WTC11 (cell line): ENCODE measurements around the gene C17orf114.
"Not testable (repeated sequence)": the region's sequence is repeated elsewhere in the genome, so short reads cannot be mapped to it uniquely, and the experiment has no call there.

Experiments used
- ATAC-seq: fragments of 200-7000 bp; cut with Tn5 transposase; 2 replicates; pipeline ENCODE4 v1.10.0; 2021; ENCODE audit warnings: mild to moderate bottlenecking, moderate library complexity
- CTCF ChIA-PET: fragments of 300-600 bp; sonication (Branson Sonifier 250); formaldehyde crosslinking; loops from one replicate; lab custom pipeline; 2021; ENCODE audit warnings: antibody characterized with exemption; lab: Charles Lee
- POLR2A ChIA-PET: fragments of 350-600 bp; sonication (Branson Sonifier 250); formaldehyde crosslinking; loops from one replicate; lab custom pipeline; 2021; ENCODE audit warnings: antibody characterized with exemption; lab: Charles Lee
- DNase-seq: peaks from one replicate; pipeline ENCODE4 v3.0.0; 2021; ENCODE audit warnings: low spot score
- H3K27ac Mint-ChIP-seq: 2 replicates; pipeline ENCODE4 v1.8.0; 2021; ENCODE audit warnings: mixed read lengths
- H3K27me3 Mint-ChIP-seq: 2 replicates; pipeline ENCODE4 v1.8.0; 2021; ENCODE audit warnings: low read depth, mild to moderate bottlenecking, moderate library complexity, mixed read lengths
- H3K36me3 Mint-ChIP-seq: 2 replicates; pipeline ENCODE4 v1.8.0; 2021; ENCODE audit warnings: mixed read lengths
- H3K4me1 Mint-ChIP-seq: 2 replicates; pipeline ENCODE4 v1.8.0; 2022; ENCODE audit warnings: mixed read lengths
- H3K4me3 Mint-ChIP-seq: 2 replicates; pipeline ENCODE4 v1.8.0; 2021; ENCODE audit warnings: mild to moderate bottlenecking, moderate library complexity, mixed read lengths
- H3K9me3 Mint-ChIP-seq: 2 replicates; pipeline ENCODE4 v1.8.0; 2021; ENCODE audit warnings: mixed read lengths
- ESRRA ChIP-seq: sonication (generic); formaldehyde crosslinking; IDR thresholded peaks from 2 replicates; pipeline ENCODE4 v1.8.1; 2022; ENCODE audit warnings: mild to moderate bottlenecking, missing genetic modification reagents, borderline replicate concordance
- GRHL2 ChIP-seq: fragments of 250-450 bp; sonication (Bioruptor Pico); IDR thresholded peaks from 2 replicates; pipeline ENCODE4 v1.8.0; 2022; ENCODE audit warnings: mild to moderate bottlenecking, moderate library complexity; ENCODE audit not compliant: insufficient replicate concordance, severe bottlenecking
- NR3C1 ChIP-seq: sonication (generic); formaldehyde crosslinking; conservative IDR thresholded peaks from 2 replicates; pipeline ENCODE4 v1.8.1; 2023; ENCODE audit warnings: low read depth, mild to moderate bottlenecking, missing genetic modification reagents
- RELA ChIP-seq: sonication (generic); formaldehyde crosslinking; IDR thresholded peaks from 2 replicates; pipeline ENCODE4 v1.8.1; 2022; ENCODE audit warnings: missing genetic modification reagents, mild to moderate bottlenecking, borderline replicate concordance
- TEAD4 ChIP-seq: sonication (generic); formaldehyde crosslinking; IDR thresholded peaks from 2 replicates; pipeline ENCODE4 v1.8.0; 2022; ENCODE audit warnings: mild to moderate bottlenecking, missing genetic modification reagents
- ZBTB21 ChIP-seq: sonication (generic); formaldehyde crosslinking; IDR thresholded peaks from 2 replicates; pipeline ENCODE4 v1.8.1; 2023; ENCODE audit warnings: mild to moderate bottlenecking, missing genetic modification reagents, borderline replicate concordance
- ZNF396 ChIP-seq: fragments of 250-450 bp; sonication (Bioruptor Pico); IDR thresholded peaks from 2 replicates; pipeline ENCODE4 v1.8.0; 2021; ENCODE audit warnings: mild to moderate bottlenecking, moderate library complexity, borderline replicate concordance
- TF ChIP-seq, protein P1 (sequence below): sonication (generic); formaldehyde crosslinking; IDR thresholded peaks from 2 replicates; pipeline ENCODE4 v1.8.0; 2022; ENCODE audit warnings: mild to moderate bottlenecking, missing genetic modification reagents
- TF ChIP-seq, protein P2 (sequence below): fragments of 200-600 bp; IDR thresholded peaks from 2 replicates; pipeline ENCODE4 v1.8.0; 2022; ENCODE audit warnings: antibody characterized with exemption
- TF ChIP-seq, protein P3 (sequence below): sonication (generic); formaldehyde crosslinking; IDR thresholded peaks from 2 replicates; pipeline ENCODE4 v1.8.0; 2023; ENCODE audit warnings: mild to moderate bottlenecking, missing genetic modification reagents
- TF ChIP-seq, protein P4 (sequence below): sonication (generic); formaldehyde crosslinking; IDR thresholded peaks from 2 replicates; pipeline ENCODE4 v1.8.0; 2023; ENCODE audit warnings: missing genetic modification reagents
- TF ChIP-seq, protein P5 (sequence below): fragments of 250-450 bp; sonication (Bioruptor Pico); conservative IDR thresholded peaks from 2 replicates; pipeline ENCODE4 v1.9.0; 2021; ENCODE audit warnings: mild to moderate bottlenecking
- TF ChIP-seq, protein P6 (sequence below): sonication (generic); formaldehyde crosslinking; IDR thresholded peaks from 2 replicates; pipeline ENCODE4 v1.8.1; 2022; ENCODE audit warnings: low read depth, missing genetic modification reagents, borderline replicate concordance
- TF ChIP-seq, protein P7 (sequence below): sonication (generic); formaldehyde crosslinking; IDR thresholded peaks from 2 replicates; pipeline ENCODE4 v1.8.1; 2022; ENCODE audit warnings: mild to moderate bottlenecking, moderate library complexity, missing genetic modification reagents
- TF ChIP-seq, protein P8 (sequence below): sonication (generic); formaldehyde crosslinking; IDR thresholded peaks from 2 replicates; pipeline ENCODE4 v1.8.0; 2023; ENCODE audit warnings: missing genetic modification reagents, mild to moderate bottlenecking, borderline replicate concordance

The C17orf114 gene

DNA sequence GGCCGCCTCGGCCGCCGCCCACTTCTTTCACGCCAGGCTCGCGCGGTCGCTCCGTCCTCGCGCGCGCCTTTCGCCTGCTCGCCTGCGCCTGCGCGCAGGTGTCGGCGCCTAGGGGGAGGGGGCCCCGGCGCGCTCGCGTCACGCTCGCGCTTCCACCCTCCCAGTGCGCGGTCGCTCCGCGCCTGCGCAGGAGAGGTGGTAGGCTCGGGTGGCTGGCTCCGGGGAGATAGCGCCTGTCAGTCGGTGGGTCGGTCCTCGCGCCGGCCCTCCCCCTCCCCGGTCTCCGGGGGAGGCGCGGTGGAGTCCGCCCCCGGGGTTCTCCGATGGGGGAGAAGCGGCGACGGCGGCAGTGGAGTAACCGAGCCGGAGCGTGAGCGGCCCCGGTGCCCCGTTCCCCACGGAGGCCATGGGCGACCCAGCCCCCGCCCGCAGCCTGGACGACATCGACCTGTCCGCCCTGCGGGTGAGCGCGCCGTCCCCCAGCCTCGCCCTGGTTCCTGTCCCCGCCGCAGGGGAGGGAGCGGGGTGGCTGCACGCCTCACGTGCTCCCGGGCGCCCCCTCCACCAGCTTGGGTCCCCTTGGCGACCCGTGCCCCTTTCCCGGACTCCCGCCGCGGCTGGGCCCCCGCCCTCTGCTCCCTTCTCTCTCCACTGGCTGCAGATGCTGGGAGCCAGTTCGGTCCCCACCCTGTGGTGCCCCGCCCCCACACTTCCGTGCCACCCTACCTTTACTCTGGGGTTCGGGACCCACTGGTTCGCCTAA, 31.2 kb upstream of the C17orf114 start, which contains the start of gene MINK1 (continued):
- TF ChIP-seq, protein P1, sequence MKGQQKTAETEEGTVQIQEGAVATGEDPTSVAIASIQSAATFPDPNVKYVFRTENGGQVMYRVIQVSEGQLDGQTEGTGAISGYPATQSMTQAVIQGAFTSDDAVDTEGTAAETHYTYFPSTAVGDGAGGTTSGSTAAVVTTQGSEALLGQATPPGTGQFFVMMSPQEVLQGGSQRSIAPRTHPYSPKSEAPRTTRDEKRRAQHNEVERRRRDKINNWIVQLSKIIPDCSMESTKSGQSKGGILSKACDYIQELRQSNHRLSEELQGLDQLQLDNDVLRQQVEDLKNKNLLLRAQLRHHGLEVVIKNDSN (CRISPR knock-in tag), result peak; percentile 53; the same call in 1 of the 2 replicates

DNA sequence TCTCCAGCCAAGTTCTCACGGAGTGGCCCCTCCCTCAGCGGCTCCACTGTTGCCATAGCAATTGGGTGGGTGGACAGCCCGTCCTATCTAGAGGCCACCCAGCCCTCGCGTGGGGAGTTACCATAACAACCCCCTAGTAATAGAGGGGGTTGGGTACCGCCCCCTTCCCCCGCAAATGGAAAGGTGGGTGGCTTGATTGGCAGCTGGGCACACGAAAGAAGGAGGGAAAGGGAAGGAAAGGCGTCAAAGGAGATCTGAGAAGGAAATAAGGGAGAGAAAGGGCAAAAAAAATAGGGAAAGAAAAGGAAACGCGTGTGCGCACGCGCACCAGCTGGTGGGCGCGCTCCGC, 30.7 kb upstream of the C17orf114 start:
- POLR2A ChIA-PET, DNase-seq, ATAC-seq, CTCF ChIA-PET, H3K36me3 Mint-ChIP-seq, H3K9me3 Mint-ChIP-seq, H3K27me3 Mint-ChIP-seq: not testable (repeated sequence)
- H3K4me3 Mint-ChIP-seq, result peak overlapping the region; percentile 82
- peaks cover 24% of the 10 kb centered on the region for H3K4me1 Mint-ChIP-seq
- H3K27ac Mint-ChIP-seq, result peak overlapping the region; percentile 96

DNA sequence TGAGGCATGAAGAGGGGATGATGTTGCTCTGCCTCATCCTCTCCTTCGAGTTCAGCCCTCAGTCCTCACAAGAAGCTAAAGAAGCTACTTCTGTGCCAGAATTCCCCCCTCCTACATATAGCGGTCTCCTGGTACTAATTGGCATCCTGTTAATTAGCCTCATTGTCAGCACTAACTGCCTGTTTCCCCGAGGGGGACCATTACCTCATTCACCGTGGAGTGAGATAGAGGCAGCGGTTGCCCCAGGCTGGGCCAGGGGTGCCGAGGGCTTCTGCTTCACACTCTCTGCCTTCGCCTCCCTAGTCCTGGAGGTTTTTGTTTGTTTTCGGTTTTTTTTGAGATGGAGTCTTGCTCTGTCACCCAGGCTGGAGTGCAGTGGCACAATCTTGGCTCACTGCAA, 25.3 kb upstream of the C17orf114 start:
- Mint-ChIP-seq H3K4me3 (no peak overlapping the region), H3K27ac (no peak overlapping the region), H3K4me1 (no peaks in the 10 kb centered on the region), H3K36me3 (no peaks in the 10 kb centered on the region), H3K9me3 (no peaks in the 10 kb centered on the region), H3K27me3 (no peaks in the 10 kb centered on the region)
- ChIA-PET CTCF (interaction anchor here (0.5 kb wide), 1 partner anchor 28 kb away, joined by 3 read pairs; no protein-coding TSS in a partner anchor), POLR2A (no interaction called here)
- no peak for DNase-seq
- ATAC-seq, result no peak
- TF ChIP-seq, protein P2, sequence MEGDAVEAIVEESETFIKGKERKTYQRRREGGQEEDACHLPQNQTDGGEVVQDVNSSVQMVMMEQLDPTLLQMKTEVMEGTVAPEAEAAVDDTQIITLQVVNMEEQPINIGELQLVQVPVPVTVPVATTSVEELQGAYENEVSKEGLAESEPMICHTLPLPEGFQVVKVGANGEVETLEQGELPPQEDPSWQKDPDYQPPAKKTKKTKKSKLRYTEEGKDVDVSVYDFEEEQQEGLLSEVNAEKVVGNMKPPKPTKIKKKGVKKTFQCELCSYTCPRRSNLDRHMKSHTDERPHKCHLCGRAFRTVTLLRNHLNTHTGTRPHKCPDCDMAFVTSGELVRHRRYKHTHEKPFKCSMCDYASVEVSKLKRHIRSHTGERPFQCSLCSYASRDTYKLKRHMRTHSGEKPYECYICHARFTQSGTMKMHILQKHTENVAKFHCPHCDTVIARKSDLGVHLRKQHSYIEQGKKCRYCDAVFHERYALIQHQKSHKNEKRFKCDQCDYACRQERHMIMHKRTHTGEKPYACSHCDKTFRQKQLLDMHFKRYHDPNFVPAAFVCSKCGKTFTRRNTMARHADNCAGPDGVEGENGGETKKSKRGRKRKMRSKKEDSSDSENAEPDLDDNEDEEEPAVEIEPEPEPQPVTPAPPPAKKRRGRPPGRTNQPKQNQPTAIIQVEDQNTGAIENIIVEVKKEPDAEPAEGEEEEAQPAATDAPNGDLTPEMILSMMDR, result no peak
- TF ChIP-seq, protein P3, sequence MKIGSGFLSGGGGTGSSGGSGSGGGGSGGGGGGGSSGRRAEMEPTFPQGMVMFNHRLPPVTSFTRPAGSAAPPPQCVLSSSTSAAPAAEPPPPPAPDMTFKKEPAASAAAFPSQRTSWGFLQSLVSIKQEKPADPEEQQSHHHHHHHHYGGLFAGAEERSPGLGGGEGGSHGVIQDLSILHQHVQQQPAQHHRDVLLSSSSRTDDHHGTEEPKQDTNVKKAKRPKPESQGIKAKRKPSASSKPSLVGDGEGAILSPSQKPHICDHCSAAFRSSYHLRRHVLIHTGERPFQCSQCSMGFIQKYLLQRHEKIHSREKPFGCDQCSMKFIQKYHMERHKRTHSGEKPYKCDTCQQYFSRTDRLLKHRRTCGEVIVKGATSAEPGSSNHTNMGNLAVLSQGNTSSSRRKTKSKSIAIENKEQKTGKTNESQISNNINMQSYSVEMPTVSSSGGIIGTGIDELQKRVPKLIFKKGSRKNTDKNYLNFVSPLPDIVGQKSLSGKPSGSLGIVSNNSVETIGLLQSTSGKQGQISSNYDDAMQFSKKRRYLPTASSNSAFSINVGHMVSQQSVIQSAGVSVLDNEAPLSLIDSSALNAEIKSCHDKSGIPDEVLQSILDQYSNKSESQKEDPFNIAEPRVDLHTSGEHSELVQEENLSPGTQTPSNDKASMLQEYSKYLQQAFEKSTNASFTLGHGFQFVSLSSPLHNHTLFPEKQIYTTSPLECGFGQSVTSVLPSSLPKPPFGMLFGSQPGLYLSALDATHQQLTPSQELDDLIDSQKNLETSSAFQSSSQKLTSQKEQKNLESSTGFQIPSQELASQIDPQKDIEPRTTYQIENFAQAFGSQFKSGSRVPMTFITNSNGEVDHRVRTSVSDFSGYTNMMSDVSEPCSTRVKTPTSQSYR (CRISPR knock-in tag), result no peak
- TF ChIP-seq, protein P4, sequence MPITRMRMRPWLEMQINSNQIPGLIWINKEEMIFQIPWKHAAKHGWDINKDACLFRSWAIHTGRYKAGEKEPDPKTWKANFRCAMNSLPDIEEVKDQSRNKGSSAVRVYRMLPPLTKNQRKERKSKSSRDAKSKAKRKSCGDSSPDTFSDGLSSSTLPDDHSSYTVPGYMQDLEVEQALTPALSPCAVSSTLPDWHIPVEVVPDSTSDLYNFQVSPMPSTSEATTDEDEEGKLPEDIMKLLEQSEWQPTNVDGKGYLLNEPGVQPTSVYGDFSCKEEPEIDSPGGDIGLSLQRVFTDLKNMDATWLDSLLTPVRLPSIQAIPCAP, result no peak
- TF ChIP-seq, protein P5, sequence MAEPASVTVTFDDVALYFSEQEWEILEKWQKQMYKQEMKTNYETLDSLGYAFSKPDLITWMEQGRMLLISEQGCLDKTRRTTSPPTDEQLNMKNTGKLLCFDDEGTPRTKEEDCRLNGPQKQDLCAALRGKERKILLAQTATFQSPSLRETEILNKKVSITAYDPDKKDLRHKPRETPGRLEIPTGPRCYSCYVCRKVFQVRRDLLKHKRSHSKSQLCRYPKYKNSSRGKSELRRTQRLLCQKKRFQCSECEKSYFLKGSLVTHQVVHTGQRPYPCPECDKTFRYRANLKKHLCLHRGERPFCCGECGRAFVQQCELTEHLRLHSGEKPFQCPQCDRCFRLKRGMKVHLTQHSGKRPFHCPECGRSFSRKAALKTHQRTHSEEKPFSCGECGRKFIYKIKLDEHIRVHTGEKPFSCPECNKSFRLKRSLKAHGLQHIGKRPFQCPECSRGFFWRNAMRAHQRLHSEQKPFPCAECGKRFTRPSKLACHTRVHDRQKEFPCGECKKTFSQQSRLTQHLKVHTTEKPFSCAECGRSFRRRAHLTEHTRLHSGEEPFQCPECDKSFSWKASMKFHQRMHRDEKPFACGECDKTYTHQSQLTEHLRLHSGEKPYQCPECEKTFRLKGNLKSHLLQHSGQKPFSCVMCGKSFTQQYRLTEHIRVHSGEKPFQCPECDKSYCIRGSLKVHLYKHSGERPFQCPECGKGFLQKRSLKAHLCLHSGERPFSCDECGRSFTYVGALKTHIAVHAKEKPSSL (CRISPR knock-in tag), result no peak
- TF ChIP-seq GRHL2 (CRISPR knock-in tag) (no peak), ZBTB21 (CRISPR knock-in tag) (no peak), NR3C1 (CRISPR knock-in tag) (no peak), ZNF396 (CRISPR knock-in tag) (no peak), TEAD4 (no peak), RELA (CRISPR knock-in tag) (no peak), ESRRA (CRISPR knock-in tag) (no peak)
- TF ChIP-seq, protein P6, sequence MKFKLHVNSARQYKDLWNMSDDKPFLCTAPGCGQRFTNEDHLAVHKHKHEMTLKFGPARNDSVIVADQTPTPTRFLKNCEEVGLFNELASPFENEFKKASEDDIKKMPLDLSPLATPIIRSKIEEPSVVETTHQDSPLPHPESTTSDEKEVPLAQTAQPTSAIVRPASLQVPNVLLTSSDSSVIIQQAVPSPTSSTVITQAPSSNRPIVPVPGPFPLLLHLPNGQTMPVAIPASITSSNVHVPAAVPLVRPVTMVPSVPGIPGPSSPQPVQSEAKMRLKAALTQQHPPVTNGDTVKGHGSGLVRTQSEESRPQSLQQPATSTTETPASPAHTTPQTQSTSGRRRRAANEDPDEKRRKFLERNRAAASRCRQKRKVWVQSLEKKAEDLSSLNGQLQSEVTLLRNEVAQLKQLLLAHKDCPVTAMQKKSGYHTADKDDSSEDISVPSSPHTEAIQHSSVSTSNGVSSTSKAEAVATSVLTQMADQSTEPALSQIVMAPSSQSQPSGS (CRISPR knock-in tag), result no peak
- TF ChIP-seq, protein P7, sequence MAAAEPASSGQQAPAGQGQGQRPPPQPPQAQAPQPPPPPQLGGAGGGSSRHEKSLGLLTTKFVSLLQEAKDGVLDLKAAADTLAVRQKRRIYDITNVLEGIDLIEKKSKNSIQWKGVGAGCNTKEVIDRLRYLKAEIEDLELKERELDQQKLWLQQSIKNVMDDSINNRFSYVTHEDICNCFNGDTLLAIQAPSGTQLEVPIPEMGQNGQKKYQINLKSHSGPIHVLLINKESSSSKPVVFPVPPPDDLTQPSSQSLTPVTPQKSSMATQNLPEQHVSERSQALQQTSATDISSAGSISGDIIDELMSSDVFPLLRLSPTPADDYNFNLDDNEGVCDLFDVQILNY (CRISPR knock-in tag), result no peak
- TF ChIP-seq, protein P8, sequence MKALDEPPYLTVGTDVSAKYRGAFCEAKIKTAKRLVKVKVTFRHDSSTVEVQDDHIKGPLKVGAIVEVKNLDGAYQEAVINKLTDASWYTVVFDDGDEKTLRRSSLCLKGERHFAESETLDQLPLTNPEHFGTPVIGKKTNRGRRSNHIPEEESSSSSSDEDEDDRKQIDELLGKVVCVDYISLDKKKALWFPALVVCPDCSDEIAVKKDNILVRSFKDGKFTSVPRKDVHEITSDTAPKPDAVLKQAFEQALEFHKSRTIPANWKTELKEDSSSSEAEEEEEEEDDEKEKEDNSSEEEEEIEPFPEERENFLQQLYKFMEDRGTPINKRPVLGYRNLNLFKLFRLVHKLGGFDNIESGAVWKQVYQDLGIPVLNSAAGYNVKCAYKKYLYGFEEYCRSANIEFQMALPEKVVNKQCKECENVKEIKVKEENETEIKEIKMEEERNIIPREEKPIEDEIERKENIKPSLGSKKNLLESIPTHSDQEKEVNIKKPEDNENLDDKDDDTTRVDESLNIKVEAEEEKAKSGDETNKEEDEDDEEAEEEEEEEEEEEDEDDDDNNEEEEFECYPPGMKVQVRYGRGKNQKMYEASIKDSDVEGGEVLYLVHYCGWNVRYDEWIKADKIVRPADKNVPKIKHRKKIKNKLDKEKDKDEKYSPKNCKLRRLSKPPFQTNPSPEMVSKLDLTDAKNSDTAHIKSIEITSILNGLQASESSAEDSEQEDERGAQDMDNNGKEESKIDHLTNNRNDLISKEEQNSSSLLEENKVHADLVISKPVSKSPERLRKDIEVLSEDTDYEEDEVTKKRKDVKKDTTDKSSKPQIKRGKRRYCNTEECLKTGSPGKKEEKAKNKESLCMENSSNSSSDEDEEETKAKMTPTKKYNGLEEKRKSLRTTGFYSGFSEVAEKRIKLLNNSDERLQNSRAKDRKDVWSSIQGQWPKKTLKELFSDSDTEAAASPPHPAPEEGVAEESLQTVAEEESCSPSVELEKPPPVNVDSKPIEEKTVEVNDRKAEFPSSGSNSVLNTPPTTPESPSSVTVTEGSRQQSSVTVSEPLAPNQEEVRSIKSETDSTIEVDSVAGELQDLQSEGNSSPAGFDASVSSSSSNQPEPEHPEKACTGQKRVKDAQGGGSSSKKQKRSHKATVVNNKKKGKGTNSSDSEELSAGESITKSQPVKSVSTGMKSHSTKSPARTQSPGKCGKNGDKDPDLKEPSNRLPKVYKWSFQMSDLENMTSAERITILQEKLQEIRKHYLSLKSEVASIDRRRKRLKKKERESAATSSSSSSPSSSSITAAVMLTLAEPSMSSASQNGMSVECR (CRISPR knock-in tag), result no peak
